GM12874 (cell line): Measurements from ENCODE around the gene ARMC2.

ENCODE experiments used
- TF ChIP-seq, protein P1 (sequence below): IDR thresholded peaks from 2 replicates; pipeline ENCODE4 v1.5.1; 2011; ENCODE audit warnings: low read depth, mild to moderate bottlenecking, control low read depth, low read length, moderate library complexity; ENCODE audit not compliant: insufficient read depth

ARMC2 gene

DNA sequence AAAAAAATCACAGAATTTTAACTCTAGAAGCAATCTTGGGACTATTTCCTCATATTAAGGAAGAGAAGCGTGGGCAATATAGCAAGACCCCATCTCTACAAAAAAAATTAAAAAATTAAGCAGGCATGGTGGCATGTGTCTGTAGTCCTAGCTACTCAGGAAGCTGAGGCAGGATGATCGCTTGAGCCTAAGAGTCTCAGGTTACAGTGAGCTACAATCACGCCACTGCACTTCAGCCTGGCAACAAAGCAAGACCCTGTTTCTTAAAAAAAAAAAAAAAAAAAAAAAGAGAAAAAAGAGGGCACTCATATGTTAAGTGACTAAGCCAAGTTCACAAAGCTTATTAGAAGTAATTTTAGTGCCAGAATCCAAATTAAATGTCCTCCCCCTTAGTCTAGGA lies 145.7 kb downstream of the ARMC2 start:
- TF ChIP-seq, protein P1, sequence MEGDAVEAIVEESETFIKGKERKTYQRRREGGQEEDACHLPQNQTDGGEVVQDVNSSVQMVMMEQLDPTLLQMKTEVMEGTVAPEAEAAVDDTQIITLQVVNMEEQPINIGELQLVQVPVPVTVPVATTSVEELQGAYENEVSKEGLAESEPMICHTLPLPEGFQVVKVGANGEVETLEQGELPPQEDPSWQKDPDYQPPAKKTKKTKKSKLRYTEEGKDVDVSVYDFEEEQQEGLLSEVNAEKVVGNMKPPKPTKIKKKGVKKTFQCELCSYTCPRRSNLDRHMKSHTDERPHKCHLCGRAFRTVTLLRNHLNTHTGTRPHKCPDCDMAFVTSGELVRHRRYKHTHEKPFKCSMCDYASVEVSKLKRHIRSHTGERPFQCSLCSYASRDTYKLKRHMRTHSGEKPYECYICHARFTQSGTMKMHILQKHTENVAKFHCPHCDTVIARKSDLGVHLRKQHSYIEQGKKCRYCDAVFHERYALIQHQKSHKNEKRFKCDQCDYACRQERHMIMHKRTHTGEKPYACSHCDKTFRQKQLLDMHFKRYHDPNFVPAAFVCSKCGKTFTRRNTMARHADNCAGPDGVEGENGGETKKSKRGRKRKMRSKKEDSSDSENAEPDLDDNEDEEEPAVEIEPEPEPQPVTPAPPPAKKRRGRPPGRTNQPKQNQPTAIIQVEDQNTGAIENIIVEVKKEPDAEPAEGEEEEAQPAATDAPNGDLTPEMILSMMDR, result no peak

DNA sequence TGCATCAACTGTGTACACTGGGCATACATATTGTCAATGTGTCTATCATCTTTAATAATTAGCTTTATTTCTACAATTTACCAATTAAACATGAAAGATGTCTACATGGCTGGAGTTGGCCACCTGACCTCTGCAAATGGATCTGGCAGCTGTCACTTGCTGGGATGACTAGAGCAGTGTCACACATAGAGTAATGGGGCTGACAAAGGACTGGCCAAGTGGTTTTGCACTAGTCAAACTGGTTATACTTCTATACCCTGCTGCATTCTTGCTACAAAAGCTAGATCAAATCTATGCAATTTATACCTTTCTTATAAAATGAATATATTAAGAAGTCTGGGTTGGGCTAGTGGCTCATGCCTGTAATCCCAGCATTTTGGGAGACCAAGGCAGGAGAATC lies 147.1 kb downstream of the ARMC2 start:
- TF ChIP-seq, protein P1, result no peak

DNA sequence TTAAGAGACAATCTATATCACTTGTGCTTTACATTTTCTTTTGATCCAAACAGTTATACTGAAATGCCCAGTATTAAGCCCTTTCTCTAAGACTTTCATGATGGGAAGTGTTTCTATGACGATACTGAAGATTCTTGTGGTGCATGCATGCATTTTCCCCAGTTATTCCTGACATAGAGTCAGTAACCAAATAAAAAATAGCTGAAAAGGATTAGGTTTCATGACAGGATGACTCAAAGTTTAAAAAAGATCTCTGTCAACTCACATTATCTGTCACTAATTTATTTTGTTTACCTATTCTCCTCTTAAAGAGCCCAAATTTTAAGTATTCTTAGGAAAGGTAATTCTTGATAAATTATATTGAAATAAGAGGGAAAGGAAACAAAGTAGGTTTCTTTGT lies 148.0 kb downstream of the ARMC2 start:
- TF ChIP-seq, protein P1, result no peak

DNA sequence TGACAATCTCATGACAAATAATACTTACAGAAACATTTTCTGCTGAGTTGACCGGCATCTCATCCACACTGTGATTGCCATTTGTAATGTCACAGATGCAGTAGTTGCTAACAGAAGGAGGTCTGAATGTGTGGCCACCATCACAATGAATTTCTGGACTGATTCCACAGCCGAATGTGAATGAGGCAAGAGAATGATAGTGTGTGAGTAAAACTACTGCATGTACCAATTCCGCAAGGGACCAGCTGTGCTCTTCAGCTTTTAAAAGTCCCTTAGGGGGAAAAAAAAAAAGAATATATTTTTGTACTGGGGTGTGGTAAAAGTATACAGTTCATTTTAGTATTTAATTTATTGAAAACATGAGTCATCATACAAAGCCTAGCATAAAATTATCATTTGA lies 150.3 kb downstream of the ARMC2 start:
- TF ChIP-seq, protein P1, result no peak

DNA sequence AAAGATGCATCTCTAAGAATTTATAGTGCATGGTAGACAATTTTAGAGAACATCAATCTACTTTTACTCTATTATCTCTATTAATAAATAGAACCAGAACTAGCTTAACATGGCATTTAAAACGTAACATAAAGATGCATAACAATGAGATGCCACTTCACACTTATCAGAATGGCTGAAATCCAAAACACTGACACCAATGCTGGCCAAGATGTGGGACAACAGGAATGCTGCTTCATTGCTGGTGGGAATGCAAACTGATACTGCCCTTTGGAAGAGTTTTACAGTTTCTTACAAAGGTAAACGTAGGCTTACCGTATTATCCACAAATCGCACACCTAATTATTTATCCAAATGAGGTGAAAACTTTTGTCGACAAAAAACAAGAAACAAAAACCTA lies 151.2 kb downstream of the ARMC2 start:
- TF ChIP-seq, protein P1, result no peak

DNA sequence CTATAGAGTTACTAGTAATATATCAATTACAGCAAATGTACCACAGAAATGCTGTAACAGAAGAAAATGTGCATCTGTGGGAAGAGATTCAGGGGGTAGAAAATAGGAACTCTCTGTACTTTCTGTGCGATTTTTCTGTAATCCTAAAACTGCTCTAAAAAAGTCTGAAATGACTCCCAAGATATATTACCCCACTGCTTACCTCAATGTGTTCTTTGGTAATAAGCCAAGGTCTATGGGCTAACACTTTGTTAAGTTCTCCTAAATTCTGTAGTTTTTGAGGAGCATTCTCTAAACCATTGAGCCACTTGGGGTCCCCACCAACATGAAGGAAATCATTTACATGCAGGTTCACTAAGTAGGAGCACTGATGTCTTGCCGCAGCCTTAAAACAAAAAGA lies 152.1 kb downstream of the ARMC2 start:
- TF ChIP-seq, protein P1, result no peak

DNA sequence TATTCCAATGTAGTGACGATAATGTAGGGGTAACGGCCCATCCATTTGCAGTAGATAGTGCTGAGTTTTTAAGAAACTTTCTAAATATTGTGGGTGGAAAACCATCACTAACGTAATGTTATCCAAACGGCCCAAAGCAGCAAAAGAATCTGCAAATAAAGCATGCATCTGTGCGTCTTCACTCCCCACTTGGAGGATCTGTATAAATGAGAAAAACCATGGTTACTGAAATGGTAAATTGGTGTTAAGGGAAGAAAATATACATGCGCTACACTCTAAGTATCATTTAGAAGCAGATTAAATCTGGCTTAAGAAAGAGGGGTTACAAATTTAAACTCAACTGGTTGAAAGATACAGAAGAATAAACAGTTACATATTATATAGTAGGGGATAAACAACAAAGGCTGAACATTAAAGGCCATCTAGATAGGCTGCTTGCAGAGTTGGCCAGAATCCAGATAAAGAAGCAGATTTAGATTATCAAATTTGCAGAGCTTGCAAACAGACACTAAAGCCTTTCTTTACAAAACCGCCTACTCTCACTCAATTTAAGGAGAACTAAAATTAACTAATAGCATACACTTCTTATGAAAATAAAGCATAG lies 153.2 kb downstream of the ARMC2 start:
- TF ChIP-seq, protein P1, result no peak
